ENCODE results near the gene FAM98C.
"Not testable (repeated sequence)": the region's sequence is repeated elsewhere in the genome, so short reads cannot be mapped to it uniquely, and the experiment has no call there.

The FAM98C gene

GRCh38 chr19:38395381-38396114 is 7.3 kb upstream of the FAM98C start:
- DNase-seq (ENCODE audit: low read depth in 2 of 2) = no peak

- no peak for DNase-seq (ENCODE audit: low read depth in 2 of 2)
These were observed 3.8 kb upstream of the FAM98C start for GRCh38 chr19:38399081-38399480.

- no peak for DNase-seq (ENCODE audit: low read depth in 2 of 2)
These were observed 3.4 kb upstream of the FAM98C start for GRCh38 chr19:38399537-38399936.

- DNase-seq (ENCODE audit: low read depth in 2 of 2) = no peak
These were observed 2.5 kb upstream of the FAM98C start for GRCh38 chr19:38400361-38400760.

GRCh38 chr19:38401148-38401547 is 1.7 kb upstream of the FAM98C start:
- DNase-seq (ENCODE audit: low read depth in 2 of 2) = no peak

- no peak for DNase-seq (ENCODE audit: low read depth in 2 of 2)
These were observed 298 bp upstream of the FAM98C start for GRCh38 chr19:38402623-38402966.

- DNase-seq (ENCODE audit: low read depth in 2 of 2) = no peak
These were observed 2.0 kb downstream of the FAM98C start for GRCh38 chr19:38404858-38405257.

- no peak for DNase-seq (ENCODE audit: low read depth in 2 of 2)
These were observed 2.4 kb downstream of the FAM98C start for GRCh38 chr19:38405276-38405675.

- DNase-seq (ENCODE audit: low read depth in 2 of 2) = no peak
These were observed 6.8 kb downstream of the FAM98C start for GRCh38 chr19:38409631-38410133.

- not testable (repeated sequence) for DNase-seq (ENCODE audit: low read depth in 2 of 2)
These were observed 7.5 kb downstream of the FAM98C start for GRCh38 chr19:38410407-38410806.

- no peak for DNase-seq (ENCODE audit: low read depth in 2 of 2)
These were observed 8.3 kb downstream of the FAM98C start for GRCh38 chr19:38411041-38411712.

GRCh38 chr19:38411898-38412297 is 9.0 kb downstream of the FAM98C start:
- not testable (repeated sequence) for DNase-seq (ENCODE audit: low read depth in 2 of 2)

GRCh38 chr19:38412491-38412890 is 9.6 kb downstream of the FAM98C start:
- no peak for DNase-seq (ENCODE audit: low read depth in 2 of 2)

- DNase-seq (ENCODE audit: low read depth in 2 of 2) = no peak
These were observed 10.1 kb downstream of the FAM98C start for GRCh38 chr19:38412961-38413360.

GRCh38 chr19:38413416-38413815 is 10.5 kb downstream of the FAM98C start:
- no peak for DNase-seq (ENCODE audit: low read depth in 2 of 2)

GRCh38 chr19:38417146-38417543 is 14.3 kb downstream of the FAM98C start:
- no peak for DNase-seq (ENCODE audit: low read depth in 2 of 2)

GRCh38 chr19:38417544-38418506 is 14.9 kb downstream of the FAM98C start:
- peak in 1 of 2 donors; percentile 26 for DNase-seq (ENCODE audit: low read depth in 2 of 2)

GRCh38 chr19:38420935-38421334 is 18.0 kb downstream of the FAM98C start:
- no peak for DNase-seq (ENCODE audit: low read depth in 2 of 2)

GRCh38 chr19:38421856-38422255 is 19.0 kb downstream of the FAM98C start:
- no peak for DNase-seq (ENCODE audit: low read depth in 2 of 2)

GRCh38 chr19:38422438-38422837 is 19.5 kb downstream of the FAM98C start:
- DNase-seq (ENCODE audit: low read depth in 2 of 2) = no peak

GRCh38 chr19:38424272-38424671 is 21.4 kb downstream of the FAM98C start:
- no peak for DNase-seq (ENCODE audit: low read depth in 2 of 2)

GRCh38 chr19:38425222-38425809 is 22.4 kb downstream of the FAM98C start:
- no peak for DNase-seq (ENCODE audit: low read depth in 2 of 2)

Measured in stimulated activated CD8-positive, alpha-beta memory T cell treated with anti-CD3 and anti-CD28 coated beads, Interleukin-15, amount 100 ng/mL, for 4 hours (primary cell).